HG02840 (cell line): Measurements from ENCODE around the gene ATF6.

ENCODE experiments used
- ATAC-seq: cut with Tn5 transposase; IDR thresholded peaks from one replicate; pipeline ENCODE4 v1.9.1; 2021; ENCODE audit warnings: mild to moderate bottlenecking, moderate library complexity, moderate number of reproducible peaks; ENCODE audit not compliant: unreplicated experiment, low FRiP score

The ATF6 gene

DNA sequence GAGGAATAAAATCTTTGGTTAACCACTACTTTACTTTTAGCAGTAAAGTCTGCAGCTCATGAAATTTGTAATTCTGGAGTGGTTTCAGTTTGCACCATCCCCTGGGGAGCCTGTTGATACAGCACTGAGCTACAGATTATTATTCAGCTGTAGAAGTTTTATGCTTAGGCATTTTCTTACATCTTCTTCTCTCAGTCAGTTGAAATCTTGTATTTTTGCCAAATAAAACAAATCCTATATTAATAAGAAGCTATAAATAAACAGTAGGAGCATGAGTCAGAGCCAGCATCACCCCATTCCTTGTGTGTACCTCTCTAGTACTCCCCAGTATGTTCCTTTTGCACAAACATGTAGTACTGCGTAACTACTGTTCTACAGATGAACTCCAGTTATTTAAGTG, 118.9 kb downstream of the ATF6 start:
- ATAC-seq: no peak

DNA sequence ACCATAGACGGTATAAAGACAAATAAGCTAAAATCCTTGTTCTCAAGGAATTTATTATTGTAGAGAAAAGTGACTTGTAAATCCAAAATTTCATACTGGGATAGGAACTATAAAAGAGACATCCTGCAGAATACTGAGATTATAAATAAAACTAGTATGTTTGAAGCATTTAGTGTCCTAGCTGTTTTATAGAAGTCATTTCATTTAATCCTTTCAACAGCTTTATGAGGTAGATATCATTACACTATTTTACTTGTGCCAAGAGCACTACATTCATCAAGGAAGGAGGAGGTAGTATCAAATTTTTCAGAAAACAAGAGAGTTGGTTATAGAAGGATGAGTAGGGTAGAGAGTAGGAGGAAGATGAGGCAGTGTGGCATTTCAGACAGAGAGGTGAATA, 119.6 kb downstream of the ATF6 start:
- ATAC-seq: no peak

DNA sequence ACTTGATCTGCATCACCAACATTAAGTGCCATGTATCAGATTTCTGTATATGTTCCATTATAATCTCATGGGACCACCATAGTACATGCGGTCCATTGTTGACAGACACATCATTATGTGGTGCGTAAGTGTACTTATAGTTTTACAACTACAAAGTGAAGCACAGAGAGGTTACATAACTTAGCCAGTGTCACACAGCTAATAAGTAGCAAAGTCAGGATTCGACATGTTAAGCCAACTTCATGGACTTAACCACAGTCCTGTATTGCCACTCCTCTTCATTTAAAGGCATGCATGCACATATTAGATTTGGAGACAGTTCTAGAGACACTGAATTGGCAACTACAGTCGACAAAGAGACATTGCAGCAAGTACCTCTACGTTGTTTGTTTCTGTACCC, 120.5 kb downstream of the ATF6 start:
- no peak for ATAC-seq

DNA sequence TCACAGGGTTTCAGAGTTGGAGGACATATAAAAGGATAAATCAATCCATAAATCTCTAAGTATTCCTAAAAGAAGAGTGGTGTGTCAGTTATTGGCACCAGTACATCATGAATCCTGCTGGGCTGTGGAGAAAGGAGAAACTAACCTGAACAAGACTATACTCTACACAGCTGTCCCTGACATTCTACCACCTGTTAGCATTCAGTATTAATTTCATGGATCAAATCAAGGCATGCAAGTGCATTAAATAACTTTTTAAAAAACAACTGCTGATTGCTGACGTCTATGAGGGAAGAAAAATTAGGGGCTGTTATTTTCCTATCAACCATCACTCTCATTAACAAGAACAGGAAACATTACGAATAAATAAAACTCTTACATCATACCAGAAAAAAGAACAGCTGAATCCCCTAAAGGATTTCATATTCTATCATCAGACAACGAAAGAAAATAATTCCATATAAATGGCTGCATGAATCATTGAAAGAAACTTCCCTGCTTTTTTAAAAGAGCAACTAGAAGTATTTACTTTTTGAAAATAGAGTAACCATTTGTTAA, 121.7 kb downstream of the ATF6 start:
- ATAC-seq: no peak

DNA sequence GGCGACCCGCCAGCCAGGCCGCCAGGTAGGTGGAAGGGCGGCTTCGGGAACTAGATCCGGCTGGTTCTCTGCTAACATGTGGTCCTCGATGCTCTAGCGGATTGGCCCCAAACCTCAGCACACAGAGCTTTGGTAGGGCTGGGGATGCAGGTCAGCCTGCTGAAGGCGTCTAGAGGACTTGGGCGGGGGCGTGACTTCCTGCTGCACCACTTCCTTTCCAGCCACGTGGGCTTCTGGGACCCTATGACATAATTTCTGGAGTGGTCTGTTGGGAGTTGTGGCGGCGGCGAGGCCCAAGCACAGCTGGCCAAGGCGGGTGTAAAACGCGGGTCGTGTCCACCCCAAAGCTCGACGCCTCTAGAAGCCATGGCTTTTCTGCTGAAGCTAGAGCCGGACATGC, 124.5 kb downstream of the ATF6 start:
- no peak for ATAC-seq

DNA sequence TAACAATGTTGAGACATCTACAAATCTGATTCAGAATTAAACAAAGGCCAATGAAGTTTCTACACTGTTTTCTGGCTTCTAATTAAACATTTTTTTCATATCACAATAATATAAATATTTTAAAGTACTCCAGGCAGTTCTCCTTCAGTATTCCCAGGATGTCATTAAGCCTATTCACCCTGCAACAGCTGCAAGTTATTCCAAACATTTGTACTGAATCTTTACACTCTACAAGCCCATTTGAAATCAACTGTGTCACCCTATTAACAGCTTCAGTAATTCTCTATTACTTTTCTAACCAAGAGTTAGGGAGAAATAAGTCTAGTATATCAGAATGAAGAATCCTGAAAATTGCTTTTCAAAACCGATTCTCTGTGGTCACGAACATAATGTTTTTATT, 133.0 kb downstream of the ATF6 start:
- ATAC-seq: no peak

DNA sequence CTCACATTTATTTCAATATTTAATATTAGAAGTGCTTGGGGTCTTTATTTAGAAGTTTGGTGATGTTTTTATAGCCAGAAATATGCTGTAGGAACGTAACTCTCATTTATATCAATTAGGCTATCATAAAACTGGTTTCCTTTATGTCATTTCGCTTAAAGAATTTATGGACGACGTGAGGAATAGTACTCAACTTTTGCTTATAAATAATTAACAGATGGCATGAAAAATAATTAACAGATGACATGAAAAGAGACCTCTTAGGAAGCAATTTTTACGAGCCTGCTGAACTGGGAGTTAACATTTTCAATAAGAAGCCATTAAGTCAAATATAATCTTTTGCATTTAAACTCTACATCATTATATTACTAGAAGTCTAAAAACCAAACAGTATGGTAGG, 134.0 kb downstream of the ATF6 start:
- no peak for ATAC-seq

DNA sequence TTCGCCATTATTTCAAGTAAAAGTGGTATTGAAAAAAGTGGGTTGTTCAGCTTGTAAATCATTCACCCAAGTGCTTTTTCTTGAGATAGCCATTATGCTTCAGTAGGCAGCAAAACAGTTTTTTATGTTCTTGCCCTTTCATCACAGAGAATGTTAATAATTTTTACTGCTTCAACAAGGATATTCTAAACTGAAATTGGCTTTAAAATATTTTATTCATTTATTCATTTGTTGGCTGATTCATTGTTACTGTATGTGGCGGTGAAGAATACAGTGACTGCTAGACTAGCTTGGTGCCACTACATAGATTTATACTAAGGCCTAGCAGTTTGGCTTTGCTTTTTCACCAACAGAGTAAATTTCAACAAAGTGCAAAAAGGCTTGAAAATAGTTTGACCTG, 136.1 kb downstream of the ATF6 start:
- no peak for ATAC-seq

DNA sequence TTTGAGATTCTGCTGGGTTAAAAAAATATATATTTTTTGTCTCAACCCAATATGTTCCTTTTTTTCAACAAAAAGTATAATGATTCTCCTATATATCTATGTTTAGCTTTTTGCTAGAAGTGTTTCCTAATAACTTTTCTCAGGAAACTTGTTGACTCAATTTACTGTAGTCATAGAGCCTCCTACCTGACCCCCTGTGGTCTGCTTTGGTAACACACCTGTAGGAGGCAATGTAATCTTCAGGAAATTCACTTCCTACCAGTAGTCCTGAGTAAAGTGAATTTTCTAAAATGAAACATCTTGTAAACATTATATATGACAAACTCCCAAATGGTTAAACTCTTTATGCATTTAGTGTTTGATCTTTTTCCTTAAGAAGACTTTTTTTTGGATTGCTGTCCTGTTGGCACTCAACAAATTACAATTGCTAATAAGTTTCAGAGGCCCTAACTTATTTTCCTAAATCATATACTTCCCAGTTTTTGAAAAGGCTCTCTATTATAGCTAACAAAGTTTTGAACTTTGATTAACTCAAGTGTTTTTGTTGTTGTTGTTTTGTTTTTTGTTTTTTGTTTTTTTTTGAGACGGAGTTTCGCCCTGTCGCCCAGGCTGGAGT, 139.3 kb downstream of the ATF6 start:
- ATAC-seq: no peak

DNA sequence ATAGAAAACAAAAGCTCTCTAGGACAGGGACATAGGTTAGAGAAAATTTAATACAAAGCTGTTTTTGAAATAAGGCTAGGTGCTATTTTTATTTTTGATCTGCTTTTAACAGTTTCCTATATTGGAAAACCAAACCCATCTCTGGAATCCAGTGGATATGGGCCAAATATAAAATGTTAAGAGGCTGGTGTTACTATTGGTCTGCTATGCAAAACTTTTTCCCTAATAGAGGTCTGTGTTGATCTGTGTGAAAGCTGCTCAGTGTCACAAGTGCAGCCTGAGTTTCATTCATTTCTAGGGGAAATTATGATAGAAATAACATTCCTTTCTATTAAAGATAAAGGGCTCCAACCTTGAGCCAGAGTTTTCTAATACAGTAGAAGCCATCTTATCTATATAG, 141.1 kb downstream of the ATF6 start:
- no peak for ATAC-seq

DNA sequence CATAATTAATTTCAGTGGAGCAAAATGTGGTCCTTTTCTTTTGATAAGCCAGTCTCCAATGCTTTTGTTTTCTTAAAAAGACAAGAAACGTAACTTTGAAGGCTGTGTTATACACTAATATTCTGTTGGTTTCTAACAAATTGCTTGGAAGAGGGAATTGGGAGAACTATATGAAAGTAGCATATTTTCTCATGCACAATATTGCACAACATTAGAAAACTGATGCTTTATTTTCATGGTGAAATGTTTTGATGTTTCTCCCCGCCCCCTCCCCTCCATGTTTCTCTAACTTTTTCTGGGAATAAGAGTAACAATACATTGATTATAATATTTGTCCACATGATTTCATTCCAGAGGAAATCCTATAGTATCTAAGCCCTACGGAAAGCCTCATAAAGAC, 142.1 kb downstream of the ATF6 start:
- no peak for ATAC-seq

DNA sequence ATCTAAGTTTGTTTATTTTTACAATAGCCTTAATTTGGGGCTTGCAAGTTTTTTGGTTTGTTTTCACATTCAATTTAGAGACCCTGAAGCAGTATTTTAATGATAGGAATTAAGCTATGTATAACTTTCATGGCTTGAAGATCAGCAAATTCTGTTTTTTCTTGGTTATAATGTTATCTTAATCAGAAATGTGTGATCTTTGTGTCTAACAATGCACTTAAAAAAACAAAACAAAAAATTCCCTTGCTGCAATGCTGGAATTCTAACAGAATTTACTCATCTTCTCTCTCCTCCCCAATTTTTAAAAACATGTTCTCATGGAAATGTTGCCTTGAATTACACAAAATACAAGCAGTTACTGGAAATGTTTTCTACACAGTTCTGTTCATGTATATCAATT, 144.5 kb downstream of the ATF6 start:
- ATAC-seq: no peak

DNA sequence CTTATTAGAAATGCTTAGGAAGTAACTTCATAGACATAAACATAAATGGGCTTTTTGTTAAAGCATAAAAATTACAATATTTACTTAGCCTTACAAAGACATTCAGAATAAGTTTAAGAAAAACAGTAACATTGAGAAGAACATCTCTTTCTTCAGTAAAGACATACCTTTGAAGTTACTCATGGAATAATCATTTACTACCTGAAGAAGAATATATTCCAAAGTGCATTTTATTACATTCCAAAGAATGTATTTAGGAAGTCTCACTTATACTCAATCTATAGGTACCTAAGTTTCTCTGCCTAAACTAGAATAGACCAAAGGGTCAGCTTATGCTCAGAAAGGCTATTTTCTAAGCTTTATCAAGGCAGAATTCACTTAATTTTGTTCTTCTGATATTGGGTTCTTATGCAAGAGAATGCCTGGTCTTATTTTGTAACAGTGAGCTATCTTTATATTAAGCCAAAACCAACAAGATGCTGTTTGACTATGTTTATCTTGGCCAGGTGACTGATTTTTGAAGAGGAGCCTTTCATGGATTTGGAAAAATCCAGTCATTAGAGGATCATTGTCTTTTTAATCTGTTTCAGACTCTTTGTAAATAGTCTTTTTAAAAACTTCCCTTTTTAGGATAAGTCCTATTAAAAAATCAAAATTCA, 147.5 kb downstream of the ATF6 start:
- ATAC-seq: no peak

DNA sequence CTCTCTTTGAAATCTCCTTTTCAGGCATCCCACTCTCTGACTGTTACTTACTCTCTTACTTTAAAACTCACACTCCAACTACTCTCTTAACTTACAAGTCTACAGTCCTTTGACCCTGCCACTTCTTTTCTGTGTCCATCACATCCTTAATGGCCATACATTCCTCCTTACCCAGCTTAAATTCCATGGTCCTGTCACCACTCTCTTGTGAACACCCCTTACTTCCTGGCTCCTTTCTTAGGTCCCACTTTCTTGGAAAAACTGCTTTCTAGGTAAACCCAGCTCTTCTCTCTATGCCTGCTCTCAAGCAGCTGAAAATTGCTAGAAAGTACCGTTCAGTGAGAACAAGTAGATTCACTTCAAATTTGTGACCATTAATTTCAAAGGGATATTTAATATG, 148.5 kb downstream of the ATF6 start:
- ATAC-seq: no peak

DNA sequence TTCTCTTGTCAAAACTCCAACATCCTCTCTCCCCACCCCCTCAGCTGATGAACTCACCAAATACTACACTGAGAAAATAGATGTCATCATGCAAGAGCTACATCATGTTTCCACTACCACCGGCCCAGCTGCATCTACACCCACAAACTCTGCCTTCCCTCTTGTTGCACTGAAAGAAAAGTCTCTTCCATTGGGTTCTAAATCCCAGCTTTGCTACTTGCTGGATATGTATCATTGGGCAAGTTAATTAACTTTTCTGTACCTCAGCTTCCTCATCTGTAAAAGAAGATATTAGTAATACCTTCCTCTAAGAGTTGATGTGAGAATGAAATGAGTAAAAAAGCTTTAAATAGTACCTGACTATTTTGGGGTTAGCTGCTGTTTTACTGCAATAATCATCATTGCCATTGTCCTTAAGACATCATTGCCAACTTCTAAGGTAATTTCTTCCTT, 149.0 kb downstream of the ATF6 start:
- peak; percentile 65 for ATAC-seq

DNA sequence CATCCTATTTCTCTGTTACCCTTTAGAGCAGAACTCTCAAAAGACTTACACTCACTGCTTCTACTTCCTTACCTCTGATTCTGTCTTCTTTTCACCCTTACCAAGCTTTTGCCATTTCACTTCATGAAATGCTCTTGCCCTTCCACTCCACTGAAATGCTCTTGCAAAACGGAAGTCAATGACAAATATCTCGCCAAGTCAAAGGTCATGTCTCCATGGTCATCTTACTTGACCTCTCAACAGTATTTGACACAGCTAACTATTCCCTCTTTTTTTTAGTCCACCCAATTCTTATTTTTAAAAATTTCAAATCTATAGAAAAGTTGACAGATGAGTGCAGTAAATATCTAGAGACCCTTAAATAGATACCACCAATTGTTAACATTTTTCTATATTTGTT, 149.9 kb downstream of the ATF6 start:
- ATAC-seq: no peak

DNA sequence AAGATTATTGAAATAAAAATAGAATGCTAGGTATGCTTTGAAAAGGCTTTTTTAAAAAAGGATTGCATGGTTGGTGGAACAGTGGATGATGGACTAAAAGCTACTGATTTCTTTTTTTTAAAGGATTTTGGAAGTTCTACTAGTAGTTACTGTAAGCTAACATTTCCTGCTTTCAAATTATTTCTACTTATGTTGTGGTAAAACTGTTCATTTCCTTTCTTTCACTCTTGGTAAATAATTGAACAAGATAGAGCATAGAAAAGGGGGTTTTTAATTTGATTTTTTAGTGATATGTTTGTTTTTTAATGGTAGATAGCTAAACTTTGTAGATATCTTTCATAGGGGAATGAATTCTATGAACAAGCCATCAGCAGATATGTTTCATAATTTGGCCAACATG, 153.1 kb downstream of the ATF6 start:
- ATAC-seq: no peak

DNA sequence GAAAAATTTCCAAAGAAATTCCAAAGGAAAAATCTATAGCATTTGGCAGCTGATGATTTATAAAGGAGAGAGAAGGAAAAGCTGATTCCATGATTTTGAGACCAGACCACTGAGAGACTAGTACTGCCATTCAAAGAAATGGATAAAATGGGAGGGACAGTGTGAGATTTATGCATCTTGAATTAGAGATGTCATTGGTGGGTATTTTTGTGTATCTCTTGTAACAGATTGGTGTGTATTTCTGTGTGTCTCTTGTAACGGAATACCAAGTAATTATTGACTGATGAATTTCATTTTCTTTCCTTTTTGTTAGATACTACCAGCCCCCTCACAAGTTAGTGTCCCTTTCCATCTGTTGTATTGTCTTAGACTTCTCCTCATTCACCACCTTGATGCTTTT, 155.4 kb downstream of the ATF6 start:
- no peak for ATAC-seq

DNA sequence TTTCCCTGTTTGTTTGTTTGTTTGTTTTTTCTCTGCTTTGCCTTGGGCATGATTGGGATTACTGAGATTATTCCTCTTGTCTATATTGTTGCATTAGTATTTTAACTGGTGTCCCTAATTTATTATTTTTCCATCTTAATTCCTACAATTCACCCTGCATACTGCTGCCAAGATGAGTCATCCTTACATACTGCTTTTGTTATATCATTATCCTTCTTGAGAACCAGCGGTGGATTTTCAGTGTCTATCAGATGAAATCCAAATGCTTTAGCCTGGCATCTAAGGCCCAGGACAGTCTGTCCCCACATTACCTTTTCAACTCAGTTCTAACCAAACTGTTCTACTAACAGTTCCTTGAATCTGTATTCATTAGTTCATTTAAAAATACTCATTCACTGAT, 155.9 kb downstream of the ATF6 start:
- no peak for ATAC-seq

DNA sequence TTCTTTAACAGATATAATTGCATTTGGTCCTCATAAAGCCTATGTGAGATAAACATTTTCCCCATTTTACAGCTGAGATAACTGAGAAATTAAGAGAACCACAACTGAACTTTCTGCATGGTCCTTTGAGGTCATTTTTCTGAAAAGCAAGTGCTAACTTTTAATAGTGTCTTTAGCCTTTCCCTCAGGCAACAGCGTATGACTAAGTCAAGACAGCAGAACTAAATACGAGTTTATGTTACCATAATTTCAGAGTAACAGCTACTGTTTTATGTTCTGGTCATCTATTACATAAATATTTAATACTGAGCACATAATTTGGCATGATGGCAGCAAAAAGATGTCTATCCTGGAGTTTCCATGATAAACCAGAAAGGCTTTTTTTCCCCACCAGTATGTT, 161.9 kb downstream of the ATF6 start:
- no peak for ATAC-seq

DNA sequence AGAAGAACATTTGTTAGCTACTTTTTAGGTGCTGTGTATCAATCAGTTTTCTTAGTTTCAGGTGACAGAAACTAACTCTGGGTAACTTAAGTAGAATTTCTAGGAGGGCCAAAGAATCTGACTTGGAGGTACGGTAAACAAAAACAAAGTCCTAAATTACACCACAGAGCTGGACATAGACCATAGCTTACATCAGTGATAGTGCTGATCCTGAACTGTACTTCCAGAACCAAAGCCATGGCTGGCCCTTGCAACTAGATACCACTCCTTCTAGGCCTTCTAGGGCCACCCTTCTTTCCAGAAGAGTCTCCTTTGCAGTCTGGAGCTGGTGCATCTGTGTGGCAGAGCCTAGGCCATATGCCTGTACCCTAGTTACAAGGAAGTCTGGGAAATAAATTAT, 163.0 kb downstream of the ATF6 start:
- ATAC-seq: no peak

DNA sequence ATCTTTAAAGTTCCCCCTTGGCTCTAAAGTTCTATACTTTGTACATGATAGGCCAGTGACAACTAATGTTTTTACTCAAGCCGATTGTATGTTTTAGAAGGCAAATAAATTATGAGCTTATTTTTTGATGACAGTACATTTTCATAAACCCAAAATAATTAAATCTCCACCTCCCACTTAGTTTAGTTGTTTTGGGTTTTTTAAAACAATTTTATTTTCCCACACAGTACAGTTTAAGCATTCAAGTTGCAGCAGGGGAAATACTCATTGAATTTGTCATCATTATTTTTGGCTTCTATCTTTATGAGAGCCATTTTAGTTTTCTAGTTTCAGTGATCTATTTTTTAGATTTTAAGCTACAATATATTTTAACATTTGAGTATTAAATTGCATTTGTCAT, 163.9 kb downstream of the ATF6 start:
- ATAC-seq: no peak
